GM18502 (cell line): Measurements from ENCODE around the gene AGBL2.
"Not testable (repeated sequence)": the region's sequence is repeated elsewhere in the genome, so short reads cannot be mapped to it uniquely, and the experiment has no call there.

ENCODE experiments used
- ATAC-seq: cut with Tn5 transposase; IDR thresholded peaks from one replicate; pipeline ENCODE4 v1.9.1; 2021; ENCODE audit warnings: mild to moderate bottlenecking; ENCODE audit not compliant: unreplicated experiment, poor library complexity

AGBL2 gene

GRCh38 chr11:47642099-47642855, 72.9 kb downstream of the AGBL2 start, which contains the start of gene MTCH2:
Gene MTCH2, minus strand, starts transcription at chr11:47642559. Its CDS starts 94 bp downstream, at chr11:47642465.
- ATAC-seq, result peak; percentile 93

GRCh38 chr11:47641600-47642098, 73.5 kb downstream of the AGBL2 start:
- ATAC-seq, result no peak

DNA sequence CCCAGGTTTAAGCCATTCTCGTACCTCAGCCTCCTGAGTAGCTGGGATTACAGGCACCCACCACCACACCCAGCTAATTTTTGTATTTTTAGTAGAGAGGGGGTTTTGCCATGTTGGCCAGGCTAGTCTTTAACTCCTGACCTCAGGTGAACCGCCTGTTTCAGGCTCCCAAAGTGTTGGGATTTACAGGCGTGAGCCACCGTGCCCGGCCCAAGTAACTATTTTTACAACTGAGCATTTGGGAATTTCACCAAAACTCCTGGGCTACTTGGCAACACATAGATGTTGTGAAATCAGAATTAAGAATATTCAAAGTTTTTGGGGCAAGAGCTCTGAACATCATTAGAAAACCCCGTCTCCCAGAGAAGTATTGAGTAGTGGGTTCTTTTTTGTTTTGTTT, 74.7 kb downstream of the AGBL2 start:
- not testable (repeated sequence) for ATAC-seq

- ATAC-seq, result not testable (repeated sequence)
Observed at GRCh38 chr11:47636331-47636730, 78.8 kb downstream of the AGBL2 start.

DNA sequence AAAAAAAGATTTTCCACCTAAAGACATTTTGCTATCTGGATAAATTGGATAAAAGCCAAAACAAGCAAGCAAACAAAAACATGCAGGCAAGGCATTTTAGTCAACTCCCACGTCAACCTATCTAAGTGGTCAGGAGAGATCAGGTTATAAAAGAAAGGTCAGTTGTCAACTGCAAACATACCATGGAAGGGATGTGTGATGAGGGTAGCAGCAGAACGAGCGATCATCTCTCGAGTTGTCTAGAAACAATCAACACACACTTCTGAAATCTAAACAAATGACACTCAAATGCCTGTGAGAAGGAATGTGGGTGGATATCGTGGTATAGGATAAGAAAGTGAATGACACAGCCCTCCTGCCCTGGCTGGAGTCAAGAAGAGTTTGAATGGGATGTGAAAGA, 83.7 kb downstream of the AGBL2 start:
- ATAC-seq, result no peak

DNA sequence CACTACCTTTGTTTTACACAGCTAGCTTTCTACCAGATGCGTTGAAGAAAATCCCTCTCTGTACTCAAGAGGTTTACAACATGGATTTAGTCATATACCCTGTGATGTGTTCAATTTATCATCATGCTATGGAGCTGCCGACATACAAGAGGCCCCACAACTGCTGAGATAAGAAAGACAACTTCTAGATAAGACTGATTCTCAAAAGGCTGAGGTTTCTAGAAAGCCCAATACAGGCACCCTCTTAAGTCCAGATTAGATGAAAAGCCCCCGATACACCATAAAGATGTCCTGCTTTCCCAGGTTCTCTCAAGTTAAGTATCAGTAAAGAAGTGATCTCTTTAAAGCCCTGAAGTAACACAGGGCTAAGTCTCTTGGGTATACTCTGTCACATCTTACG, 87.1 kb downstream of the AGBL2 start:
- no peak for ATAC-seq

DNA sequence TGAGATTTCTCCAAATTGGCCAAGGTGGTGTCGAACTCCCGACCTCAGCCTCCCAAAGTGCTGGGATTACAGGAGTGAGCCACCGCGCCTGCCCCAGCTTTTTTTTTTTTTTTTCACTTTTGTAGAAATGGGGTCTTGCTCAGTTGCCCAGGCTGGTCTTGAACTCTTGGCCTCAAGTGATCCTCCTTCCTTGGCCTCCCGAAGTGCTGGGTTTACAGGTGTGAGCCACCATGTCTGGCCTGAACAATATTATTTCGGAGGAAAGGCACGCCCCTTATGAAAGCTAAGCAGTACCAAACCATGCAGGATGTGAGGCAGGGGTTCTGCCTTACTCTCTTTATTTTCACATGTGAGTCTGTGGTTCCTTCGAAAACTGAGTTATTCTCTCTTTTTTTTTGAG, 88.9 kb downstream of the AGBL2 start:
- ATAC-seq, result no peak

DNA sequence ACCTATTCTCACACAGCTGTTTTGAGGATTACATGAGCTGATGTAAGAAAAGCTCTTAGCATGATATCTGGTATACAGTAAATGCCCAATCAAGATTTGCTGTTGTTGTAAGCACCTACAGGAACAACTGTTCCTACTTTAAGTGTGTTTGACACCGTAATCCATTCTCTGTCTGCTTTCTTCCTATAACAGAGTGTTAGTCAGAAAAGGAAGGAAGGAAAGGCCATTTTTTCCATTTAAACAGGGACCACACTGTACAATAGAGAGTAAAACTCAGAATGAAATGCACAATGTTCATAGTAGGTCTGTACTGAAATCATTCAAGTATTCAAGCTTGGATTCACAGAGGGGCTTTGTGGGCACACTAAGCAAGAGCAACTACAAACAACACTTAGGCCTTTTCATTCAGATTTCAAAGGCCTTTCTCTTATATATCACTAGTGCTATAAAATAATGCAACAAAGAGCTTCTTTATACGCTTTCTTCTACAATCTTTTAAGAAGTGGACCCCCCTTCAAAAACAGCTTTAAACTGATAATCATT, 94.3 kb downstream of the AGBL2 start:
- ATAC-seq, result no peak

DNA sequence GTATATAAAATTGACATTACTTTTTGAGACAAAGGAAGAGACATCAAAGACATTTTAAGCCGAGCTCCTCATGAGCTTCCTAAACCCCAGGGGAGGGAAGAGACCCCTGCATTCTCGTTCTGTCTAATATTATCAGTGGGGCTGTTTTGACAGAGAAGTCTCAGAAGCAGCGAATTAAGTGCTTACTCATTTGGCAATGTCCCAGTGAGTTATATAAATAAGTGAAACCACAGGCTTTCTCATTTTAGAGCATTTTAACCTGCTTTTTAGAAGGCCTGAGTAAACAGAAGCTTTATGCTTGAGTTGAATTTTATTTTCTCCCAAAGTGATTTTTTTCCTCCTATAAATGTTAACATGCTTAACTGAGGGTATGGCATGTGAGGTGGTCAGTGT, 97.8 kb downstream of the AGBL2 start:
- ATAC-seq, result no peak

GRCh38 chr11:47616726-47617416, 98.3 kb downstream of the AGBL2 start:
- no peak for ATAC-seq

- ATAC-seq, result no peak
Observed at GRCh38 chr11:47615249-47615648, 99.9 kb downstream of the AGBL2 start.

- ATAC-seq, result peak; percentile 88
Observed at GRCh38 chr11:47611348-47611794, 103.8 kb downstream of the AGBL2 start.

GRCh38 chr11:47609675-47610074, 105.5 kb downstream of the AGBL2 start:
- no peak for ATAC-seq
